T-helper 2 cell treated with Interferon-gamma antibody and Interleukin-4, amounts not matched to agents 100 ng/mL and 5 ng/mL, for 36 hours (primary cell): Measurements from ENCODE around the gene SLC25A26. TPM values are rescaled to one million over a fixed set of nuclear protein-coding genes. Genes with fewer than 3 reads are reported as not detected.

ENCODE experiments used
- intact Hi-C: fragments of 100-400 bp; cut with micrococcal nuclease; formaldehyde crosslinking; loops from one replicate; pipeline ENCODE4 v1.15.1; 2023
- total RNA-seq: library from RNA; stranded (reverse); gene quantifications from 2 replicates; pipeline ENCODE4 v1.2.3, GENCODE V29; 2022

Gene SLC25A26
- total RNA-seq, 1 donor from 2014 or later = 11.7 TPM

GRCh38 chr3:66426135-66426534 lies 205.3 kb downstream of the SLC25A26 start:
- intact Hi-C loops = no loop called here

- intact Hi-C loops = no loop called here
Measured at GRCh38 chr3:66427352-66427751, 206.6 kb downstream of the SLC25A26 start.

- intact Hi-C loops = no loop called here
Measured at GRCh38 chr3:66427951-66428474, 207.2 kb downstream of the SLC25A26 start.

Other genes with a start within 250 kb of the SLC25A26 start
- gene MAGI1, start 182.1 kb upstream of the SLC25A26 start, total RNA-seq = 0.48 and 1.1 TPM in 2 replicates